Fibroblast of the aortic adventitia (primary cell): ENCODE measurements around the gene CENPP. TPM values are rescaled to one million over a fixed set of nuclear protein-coding genes. Genes with fewer than 3 reads are reported as not detected.

Experiments
- DNase-seq: peaks from one replicate; pipeline ENCODE4 v3.0.0-alpha.2; 2010; ENCODE audit warnings: low read depth
- H3K4me3 ChIP-seq: 2 replicates; pipeline ENCODE4 v1.5.1; 2011; ENCODE audit warnings: low read depth, mild to moderate bottlenecking, control low read depth, low read length, moderate library complexity
- total RNA-seq: library from RNA; depleted of rRNA; stranded (reverse); fragments of >200 nt; gene quantifications from 2 replicates; pipeline ENCODE4 v1.2.3, GENCODE V29; 2012; ENCODE audit warnings: low replicate concordance
- TF ChIP-seq, protein P1 (sequence below): IDR thresholded peaks from 2 replicates; pipeline ENCODE4 v1.5.1; 2011; ENCODE audit warnings: mild to moderate bottlenecking, low read length, control low read depth, inconsistent platforms; ENCODE audit not compliant: insufficient read depth

Gene CENPP
- total RNA-seq, 1 donor, result 19.3 TPM

DNA sequence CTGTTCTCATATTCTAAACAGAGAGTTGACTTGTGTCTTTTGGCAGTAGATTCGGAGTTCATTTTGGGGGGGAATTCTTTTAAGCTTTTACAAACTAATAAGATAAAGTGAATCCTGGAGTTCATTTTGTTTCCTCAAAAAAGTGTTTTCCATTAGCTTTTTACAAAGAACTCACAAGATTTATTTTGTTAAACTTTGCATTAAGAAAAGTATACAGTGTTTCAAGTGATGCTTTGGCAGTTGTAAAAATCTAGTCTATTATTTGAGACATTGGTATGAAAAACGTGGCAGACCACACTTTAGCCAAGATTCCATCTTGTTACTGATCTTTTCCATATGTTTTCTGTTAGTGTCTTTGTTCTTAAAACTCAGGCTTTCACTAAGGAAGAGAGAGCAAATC, 99.7 kb downstream of the CENPP start:
- DNase-seq, result peak; percentile 87
- H3K4me3 ChIP-seq, result no peak overlapping the region
- TF ChIP-seq, protein P1, sequence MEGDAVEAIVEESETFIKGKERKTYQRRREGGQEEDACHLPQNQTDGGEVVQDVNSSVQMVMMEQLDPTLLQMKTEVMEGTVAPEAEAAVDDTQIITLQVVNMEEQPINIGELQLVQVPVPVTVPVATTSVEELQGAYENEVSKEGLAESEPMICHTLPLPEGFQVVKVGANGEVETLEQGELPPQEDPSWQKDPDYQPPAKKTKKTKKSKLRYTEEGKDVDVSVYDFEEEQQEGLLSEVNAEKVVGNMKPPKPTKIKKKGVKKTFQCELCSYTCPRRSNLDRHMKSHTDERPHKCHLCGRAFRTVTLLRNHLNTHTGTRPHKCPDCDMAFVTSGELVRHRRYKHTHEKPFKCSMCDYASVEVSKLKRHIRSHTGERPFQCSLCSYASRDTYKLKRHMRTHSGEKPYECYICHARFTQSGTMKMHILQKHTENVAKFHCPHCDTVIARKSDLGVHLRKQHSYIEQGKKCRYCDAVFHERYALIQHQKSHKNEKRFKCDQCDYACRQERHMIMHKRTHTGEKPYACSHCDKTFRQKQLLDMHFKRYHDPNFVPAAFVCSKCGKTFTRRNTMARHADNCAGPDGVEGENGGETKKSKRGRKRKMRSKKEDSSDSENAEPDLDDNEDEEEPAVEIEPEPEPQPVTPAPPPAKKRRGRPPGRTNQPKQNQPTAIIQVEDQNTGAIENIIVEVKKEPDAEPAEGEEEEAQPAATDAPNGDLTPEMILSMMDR, result no peak

- TF ChIP-seq, protein P1, result no peak
- no peak for DNase-seq
- H3K4me3 ChIP-seq, result no peak overlapping the region
Measured at GRCh38 chr9:92426501-92427145, 100.9 kb downstream of the CENPP start.

GRCh38 chr9:92429836-92430235, 104.1 kb downstream of the CENPP start:
- H3K4me3 ChIP-seq, result no peak overlapping the region
- DNase-seq, result no peak
- TF ChIP-seq, protein P1, result no peak

DNA sequence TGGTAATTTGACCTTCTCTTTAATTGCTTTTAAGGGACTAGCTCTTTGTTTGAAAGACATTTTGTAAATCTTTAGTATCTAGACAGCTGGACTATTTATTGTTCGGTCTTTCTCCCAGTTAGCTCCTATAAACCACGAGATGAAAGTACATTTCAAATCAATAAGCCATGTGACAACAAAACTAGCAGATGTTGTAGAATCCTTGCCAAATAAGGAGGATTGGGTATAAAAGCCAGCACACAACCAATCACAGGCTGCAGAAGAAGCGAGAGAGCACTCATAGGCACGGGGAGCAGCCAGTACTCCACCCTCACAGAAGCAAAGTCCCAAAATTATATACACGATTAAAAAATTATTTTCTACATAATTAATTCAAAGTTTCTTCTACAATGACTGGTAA, 106.6 kb downstream of the CENPP start:
- DNase-seq, result no peak
- H3K4me3 ChIP-seq, result no peak overlapping the region
- TF ChIP-seq, protein P1, result no peak

DNA sequence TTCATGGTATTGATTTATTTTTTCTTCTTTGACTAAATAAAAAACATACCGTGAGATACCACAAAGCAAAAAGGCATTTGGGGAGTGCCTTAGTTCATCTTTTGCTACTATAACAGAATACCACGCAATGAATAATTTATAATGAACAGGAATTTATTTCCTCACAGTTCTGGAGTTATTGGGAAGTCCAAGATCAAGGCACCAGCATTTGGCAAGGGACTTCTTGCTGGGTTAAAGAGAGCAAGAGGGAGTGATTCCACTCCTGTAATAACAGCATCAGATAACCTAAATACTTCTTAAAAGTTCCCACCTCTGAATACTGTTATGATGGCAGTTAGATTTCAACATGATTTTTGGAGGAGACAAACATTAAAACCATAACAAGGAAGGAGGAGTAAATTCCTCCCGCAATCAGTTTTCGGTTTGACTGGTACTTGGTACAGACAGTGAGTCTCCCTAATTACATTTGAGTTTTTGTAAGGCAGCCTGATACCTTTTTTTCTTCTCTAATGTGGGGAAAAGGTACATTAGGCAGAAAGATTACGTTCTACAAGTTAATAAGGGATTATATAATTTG, 107.3 kb downstream of the CENPP start:
- TF ChIP-seq, protein P1, result no peak
- no peak overlapping the region for H3K4me3 ChIP-seq
- DNase-seq, result no peak

GRCh38 chr9:92435263-92435662, 109.5 kb downstream of the CENPP start:
- TF ChIP-seq, protein P1, result no peak
- no peak for DNase-seq
- H3K4me3 ChIP-seq, result no peak overlapping the region
